Measurements from ENCODE around the gene FAM110D.

The FAM110D gene

GRCh38 chr1:26130695-26131094 lies 28.2 kb upstream of the FAM110D start:
- no peak for DNase-seq

GRCh38 chr1:26132128-26132833 lies 26.6 kb upstream of the FAM110D start:
- no peak for DNase-seq

- DNase-seq: no peak
Measured at GRCh38 chr1:26132834-26133167, 26.1 kb upstream of the FAM110D start.

DNA sequence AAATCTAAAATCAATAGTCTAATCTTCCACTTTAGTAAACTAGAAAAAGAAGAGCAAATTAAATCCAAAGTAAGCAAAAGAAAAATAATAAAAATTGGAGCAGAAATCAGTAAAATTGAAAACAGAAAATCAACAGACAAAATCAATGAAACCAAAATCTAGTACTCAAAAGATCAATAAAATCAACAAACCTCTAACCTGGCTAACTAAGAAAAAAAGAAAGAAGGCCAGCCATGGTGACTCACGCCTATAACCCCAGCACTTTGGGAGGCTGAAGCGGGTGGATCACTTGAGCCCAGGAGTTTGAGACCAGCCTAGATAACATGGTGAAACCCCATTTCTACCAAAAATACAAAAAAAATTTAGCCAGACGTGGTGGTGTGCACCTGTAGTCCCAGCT lies 24.4 kb upstream of the FAM110D start:
- DNase-seq: no peak

DNA sequence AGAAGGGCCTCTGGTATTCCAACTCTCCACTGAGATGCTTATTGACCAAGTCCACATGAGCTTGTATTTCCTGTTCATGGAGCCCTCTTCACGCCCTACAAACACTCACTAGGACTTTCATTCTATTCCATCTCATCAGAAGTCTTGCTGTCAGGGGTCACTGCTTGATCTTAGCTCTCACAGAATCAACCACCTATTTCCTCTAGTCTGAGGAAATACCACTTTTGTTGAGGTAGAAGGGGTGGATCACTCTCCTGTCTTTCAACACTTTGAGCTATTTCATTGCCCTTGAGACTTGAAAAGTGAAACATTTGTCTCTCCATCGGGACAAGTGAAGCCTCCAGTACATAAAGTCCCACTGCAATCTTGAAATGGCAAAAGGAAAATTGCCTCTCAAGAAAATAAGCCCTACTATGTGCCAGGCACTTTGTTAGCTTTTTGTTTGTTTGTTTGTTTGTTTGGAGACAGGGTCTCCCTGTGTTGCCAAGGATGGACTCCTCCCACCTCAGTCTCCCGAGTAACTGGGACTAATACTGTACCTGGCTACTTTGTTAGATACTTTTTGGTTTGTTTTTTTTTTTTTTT lies 19.8 kb upstream of the FAM110D start:
- DNase-seq: no peak

DNA sequence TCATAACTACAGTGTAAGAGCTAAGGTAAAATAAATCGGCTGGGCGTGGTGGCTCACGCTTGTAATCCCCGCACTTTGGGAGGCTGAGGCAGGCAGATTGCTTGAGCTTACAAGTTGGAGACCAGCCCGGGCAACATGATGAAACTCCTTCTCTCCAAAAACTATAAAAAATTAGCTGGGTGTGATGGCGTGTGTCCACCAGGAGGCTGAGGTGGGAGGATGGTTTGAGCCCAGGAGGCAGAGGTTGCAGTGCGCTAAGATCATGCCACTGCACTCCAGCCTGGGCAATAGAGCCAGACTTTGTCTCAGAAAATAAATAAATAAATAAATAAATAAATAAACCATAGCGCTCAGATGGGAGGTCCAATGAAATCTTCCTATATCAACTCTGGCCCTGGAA lies 16.7 kb upstream of the FAM110D start:
- DNase-seq: no peak

DNA sequence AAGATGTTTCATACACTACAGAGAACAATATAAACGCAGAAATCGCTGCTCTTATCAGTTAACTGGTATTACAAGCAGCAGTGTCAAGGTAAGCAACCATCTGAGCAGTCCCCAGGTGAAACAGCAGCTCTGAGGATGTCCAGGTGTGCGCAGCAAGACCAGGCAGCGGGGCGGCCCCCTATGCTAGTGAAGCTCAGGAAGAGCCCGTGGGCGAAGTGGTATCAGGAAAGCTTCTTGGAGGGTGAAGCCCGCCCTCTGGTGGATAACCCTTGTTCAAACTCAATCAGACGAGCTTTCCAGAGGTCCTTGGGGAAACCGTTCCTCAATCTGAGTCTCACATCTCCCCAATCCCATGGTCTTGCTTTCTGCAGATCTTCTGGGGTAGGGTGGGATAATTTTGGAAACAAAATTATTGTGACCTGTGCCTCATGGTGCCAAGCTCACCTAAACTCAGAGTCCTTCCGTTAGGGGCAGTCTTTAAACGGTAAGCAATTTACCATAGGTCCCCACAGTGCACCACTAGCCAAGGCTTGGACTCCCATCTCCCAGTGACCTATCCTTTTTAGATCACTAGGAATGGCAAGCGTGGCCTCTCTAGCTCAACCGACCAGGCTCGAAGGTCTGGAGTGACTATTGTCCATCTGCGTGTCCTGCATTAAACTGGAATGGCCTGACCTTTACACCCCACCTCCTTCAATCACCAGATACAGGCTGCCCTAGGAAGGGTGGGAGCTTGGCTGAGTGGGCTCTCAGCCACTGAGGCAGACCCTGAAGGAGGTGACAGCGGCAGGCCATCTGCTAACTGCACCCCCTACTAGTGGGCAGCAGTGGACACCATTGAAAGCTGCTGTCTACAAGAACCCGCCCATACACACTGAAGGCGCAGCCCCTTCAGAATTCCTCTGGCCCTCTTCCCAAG lies 13.6 kb upstream of the FAM110D start:
- peak; percentile 67 for DNase-seq

GRCh38 chr1:26145960-26146294 lies 13.0 kb upstream of the FAM110D start:
- DNase-seq: no peak

DNA sequence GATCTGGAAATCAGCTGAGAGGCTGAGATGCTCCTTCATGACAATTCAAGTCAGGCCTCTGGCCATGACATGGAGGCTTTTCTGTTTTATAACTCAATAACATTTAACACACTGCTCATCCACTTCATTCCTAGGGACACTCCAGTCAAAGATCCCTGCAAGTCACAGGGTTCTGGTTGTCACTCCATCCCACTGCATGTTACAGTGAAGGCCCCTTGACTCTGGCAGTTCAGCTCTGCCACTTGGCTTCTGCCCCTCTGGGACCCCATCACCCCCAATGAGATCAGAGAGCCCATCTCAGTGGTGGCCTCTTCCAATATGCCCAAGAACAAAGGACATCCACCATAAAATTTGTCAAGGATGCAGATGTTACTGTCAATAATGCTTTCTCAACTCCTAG lies 10.0 kb upstream of the FAM110D start:
- no peak for DNase-seq

GRCh38 chr1:26153966-26154532 lies 4.8 kb upstream of the FAM110D start:
- no peak for DNase-seq

GRCh38 chr1:26154750-26155149 lies 4.1 kb upstream of the FAM110D start:
- no peak for DNase-seq

DNA sequence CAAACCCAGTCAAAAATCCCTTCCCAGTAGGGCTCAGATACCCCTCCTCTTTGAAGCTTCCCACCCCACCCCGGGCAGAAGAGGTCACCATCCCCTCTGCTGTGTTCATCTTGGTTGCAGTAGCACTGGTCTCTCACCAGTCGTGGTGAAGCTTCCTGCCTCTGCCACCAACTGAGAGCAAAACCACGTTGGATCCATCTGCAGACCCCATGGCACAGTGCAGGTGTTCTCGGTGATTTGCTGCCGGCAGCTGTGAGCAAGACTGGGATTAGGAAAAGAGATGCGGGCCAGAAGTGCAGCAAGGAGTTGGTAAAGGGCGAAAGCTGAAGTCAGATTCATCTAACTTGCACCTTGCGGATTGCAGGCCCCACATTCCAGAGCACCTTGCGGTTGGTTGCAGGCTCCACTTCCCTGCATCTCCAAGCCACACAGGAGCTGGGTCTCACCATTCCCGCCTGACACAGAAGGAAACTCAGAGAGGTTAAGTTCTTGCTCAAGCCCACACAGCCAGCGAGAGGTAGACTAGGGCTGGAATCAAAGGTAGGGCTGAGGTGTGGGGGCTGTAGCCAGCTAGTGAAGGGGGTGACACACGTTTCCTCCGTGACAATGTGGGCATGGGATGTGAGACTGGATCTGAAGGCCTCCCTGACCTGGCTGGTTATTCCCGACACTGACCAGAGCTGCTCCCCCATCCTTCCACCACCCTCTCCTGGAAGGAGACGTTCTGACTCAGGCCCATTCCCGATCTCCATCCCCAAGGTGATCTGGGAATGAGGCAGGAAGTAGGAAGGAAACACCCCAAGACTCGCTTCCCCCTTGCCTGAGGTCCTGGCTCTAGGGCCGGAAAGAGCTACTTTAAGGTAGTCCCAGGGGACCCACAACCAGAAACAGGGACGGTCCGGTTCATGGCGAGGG lies 3.3 kb upstream of the FAM110D start:
- no peak for DNase-seq

- no peak for DNase-seq
Measured at GRCh38 chr1:26156285-26157038, 2.4 kb upstream of the FAM110D start.

- no peak for DNase-seq
Measured at GRCh38 chr1:26158271-26158907, 490 bp upstream of the FAM110D start.

GRCh38 chr1:26159743-26160039 lies 812 bp downstream of the FAM110D start:
- no peak for DNase-seq

DNA sequence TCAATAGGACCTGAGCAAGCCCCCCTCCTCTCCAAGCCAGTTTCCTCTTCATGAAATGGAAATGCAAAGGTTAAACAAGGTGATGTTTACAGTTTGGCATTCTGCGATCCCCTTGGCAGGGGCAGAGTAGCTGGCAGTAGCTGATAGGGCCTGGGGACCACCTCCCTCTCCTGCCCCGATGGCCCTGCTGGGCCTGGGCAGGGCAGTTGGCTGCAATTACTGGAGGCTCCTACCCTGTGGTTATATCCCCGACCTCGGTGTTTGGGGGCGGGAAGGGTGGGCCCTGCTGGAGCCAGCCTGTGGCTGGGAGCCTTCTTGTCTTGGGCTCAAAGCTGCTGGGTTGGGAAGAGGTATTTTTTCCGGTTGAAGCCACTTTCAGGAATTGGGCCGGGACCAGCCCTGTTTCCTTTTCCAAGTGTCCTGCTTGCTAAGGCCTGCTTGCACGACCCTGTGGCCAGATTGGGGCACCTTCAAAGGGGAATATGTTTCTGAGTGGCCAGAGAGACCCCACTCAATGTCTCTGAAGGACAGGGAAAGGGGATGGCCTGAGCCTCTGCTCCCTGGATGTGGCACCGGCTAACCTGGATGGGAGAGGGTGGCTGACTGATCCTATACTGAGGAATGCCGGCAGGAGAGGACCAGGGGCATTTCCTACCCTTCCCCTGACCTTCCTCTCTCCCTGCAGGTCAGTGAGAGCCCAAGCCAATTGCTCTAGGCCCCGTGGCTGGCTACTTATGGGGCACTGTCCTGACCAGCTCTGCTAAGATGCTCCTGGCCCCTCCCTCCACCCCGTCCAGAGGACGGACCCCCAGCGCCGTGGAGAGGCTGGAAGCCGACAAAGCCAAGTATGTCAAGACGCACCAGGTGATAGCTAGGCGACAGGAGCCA lies 1.9 kb downstream of the FAM110D start:
- no peak for DNase-seq

GRCh38 chr1:26161415-26162219 lies 2.7 kb downstream of the FAM110D start:
- no peak for DNase-seq

DNA sequence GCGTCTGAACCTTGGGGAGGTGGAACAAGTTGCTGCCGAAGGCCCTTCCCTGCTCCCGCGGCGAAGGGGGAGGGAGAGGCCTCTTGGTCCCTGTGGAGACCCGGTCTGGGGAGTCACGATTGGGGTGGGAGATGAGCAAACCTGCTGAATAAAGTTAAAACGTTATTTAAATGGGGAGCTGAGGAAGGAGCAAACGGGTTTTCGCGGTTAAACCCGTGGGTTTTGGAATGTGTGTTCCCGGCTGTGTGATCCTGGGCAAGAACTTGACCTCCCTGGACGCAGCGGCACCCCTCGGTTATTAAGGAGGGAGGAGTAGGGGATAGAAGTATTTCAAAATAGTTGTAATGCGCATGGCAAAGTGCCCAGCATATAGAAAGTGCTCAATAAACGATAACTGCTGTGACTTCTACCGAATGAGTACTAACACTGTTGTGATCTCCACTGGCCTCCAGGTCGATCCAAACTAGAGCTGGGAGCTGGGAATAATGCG lies 3.4 kb downstream of the FAM110D start:
- no peak for DNase-seq

- DNase-seq: no peak
Measured at GRCh38 chr1:26163684-26164035, 4.8 kb downstream of the FAM110D start.

Data from NCI-H748 treated with DMSO at 0.1 percent for 48 hours (cell line).